Stimulated activated CD8-positive, alpha-beta memory T cell treated with anti-CD3 and anti-CD28 coated beads, Interleukin-12 subunit alpha, Interleukin-12 subunit beta, amount 100 ng/mL, for 4 hours (primary cell): ENCODE results near the gene SBNO2.
"Not testable (repeated sequence)": the region's sequence is repeated elsewhere in the genome, so short reads cannot be mapped to it uniquely, and the experiment has no call there.

Source experiments
- DNase-seq: peaks from one replicate; pipeline ENCODE4 v3.0.0-alpha.2; 2020; ENCODE audit warnings: low read depth

The SBNO2 gene

GRCh38 chr19:1136201-1136600, 37.9 kb downstream of the SBNO2 start:
- no peak for DNase-seq

DNA sequence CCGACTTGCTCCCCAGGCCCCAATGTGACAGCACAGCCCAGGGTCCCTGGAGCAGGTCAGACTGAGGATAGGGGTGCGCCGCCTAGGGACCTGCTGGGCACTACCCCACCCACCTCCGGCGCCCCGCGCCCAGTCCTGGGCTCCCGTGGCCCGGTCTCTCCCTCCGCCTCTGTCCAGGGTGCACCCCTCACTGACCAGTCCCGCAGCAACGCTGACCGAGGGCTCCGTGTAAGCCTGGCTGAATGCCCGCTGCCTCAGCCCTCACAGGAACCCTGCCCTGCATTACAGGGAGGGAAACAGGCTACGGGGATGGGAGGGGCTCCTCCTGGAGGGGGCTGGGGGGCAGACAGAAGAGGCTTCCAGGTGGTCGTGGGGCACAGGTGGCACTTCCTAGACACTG, 38.6 kb downstream of the SBNO2 start:
- DNase-seq = no peak

DNA sequence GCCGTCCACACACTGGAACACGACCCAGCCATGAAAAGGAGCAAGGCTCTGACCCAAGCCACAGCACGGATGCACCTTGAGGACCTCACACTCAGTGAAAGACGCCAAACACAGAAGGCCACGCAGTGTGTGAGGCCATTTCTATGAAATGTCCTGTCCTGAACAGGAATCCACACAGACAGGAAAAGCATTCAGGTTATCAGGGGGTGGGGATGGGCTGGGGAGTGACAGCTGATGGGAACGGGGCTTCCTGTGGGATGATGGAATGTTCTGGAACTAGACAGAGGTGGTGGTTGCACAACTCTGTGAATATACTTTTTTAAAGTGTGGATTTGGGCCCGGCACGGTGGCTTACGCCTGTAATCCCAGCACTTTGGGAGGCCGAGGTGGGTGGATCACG, 39.6 kb downstream of the SBNO2 start:
- no peak for DNase-seq

- peak; percentile 69 for DNase-seq
These were observed 40.6 kb downstream of the SBNO2 start for GRCh38 chr19:1133471-1133929.

GRCh38 chr19:1132552-1133383, 41.3 kb downstream of the SBNO2 start:
- peak; percentile 27 for DNase-seq

GRCh38 chr19:1131718-1132551, 42.1 kb downstream of the SBNO2 start:
- DNase-seq = peak; percentile 86

DNA sequence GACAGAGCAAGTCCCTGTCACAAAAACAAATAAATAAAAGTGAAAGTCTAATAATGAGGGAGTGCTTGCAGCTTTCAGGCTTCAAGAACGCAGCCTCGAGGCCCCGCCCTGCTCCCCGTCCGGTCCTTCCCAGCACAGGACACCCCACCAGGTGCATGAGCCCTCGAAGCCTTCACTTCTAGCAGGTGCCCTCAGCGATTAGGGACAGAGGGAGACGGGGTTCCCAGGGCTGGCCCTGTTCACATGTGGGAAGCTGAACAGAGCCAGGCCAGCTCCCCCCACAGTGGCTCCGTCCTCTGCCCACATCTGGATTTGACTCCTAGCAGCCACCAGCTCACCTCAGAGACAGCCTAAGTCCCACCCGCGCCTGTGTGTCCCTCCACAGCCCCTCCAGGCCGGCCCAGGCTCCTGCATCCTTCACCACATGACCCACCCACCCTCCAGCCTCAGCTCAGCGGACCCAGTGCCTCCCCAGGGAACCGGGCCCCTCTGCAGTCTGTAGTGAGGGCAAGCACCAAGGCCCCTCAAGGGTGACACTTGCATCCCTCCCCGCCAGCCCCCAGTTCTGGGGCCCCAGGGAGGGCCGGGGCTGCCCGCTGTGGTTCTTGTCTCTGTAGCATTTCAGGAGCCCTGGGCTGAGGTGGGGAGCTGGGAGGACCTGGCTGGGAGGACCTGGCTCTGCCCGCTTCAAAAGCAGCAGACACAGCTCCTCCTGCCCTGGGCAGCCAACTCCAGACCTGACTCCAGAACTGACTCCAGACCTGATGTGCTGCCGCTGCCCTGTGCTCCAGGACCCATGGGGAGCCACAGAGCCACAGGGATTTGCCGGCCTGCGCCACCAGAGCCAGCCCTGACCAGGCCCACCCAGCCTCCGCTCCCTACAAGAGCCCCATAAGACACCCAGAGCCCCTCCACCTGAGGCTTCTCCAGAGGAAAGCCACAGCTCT, 43.0 kb downstream of the SBNO2 start:
- no peak for DNase-seq

DNA sequence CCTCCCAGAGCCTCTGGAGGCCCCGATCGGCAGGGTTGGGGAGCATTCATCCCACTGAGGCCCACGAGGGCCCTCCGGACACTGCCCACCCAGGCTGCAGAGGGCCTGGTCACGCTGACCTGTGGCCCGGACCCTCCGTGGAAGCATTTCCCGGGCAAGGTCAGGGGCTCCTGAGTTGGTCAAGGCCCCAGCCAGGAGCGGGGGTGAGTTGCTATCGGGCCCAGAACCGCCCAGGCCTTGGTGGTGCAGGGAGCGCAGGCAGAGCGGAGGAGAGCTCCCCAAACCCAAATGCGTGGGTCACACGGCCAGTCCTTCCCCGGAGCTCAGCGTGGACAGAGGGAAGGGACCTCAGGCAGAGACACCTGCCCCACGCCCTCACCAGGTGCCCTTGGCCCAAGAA, 44.5 kb downstream of the SBNO2 start:
- no peak for DNase-seq

- not testable (repeated sequence) for DNase-seq
These were observed 45.0 kb downstream of the SBNO2 start for GRCh38 chr19:1129084-1129483.

- no peak for DNase-seq
These were observed 46.0 kb downstream of the SBNO2 start for GRCh38 chr19:1128106-1128505.

- DNase-seq = no peak
These were observed 46.9 kb downstream of the SBNO2 start for GRCh38 chr19:1126984-1127760.

DNA sequence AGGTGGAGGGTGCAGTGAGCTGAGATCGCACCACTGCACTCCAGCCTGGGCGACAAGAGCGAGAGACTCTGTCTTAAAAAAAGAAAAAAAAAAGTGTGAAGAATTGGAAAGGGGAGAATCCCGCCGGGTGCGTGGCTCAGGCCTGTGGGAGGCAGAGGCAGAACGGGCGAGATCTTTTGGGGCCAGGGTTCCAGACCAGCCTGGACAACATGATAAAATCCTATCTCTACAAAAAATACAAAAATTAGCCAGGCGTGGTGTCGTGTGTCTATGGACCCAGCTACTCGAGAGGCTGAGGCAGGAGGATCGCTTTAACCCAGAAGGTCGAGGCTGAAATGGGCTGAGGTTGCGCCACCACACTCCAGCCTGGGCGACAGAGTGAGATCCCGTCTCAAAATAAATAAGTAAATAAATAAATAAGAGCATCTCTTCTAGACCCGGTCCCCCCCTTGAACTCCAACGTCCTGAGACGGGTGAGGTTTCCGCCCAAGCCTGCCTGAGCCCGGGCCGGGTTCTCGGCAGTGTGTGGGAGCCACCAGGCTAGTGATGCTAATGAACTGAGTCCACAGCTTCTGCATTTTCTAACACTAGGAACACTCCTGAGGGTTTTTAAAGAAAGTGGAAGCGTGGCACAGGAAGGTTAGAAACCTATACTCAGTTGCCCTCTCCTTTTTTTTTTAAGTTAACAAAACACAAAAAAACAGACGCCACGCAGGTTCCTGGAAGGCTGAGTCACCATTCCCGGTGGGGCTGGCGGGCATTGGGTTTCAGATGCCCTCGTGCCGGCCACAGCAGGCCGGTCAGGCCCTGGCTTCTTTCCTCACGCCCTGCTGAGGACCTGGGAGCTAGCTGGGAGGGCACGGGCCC, 48.2 kb downstream of the SBNO2 start:
- no peak for DNase-seq

DNA sequence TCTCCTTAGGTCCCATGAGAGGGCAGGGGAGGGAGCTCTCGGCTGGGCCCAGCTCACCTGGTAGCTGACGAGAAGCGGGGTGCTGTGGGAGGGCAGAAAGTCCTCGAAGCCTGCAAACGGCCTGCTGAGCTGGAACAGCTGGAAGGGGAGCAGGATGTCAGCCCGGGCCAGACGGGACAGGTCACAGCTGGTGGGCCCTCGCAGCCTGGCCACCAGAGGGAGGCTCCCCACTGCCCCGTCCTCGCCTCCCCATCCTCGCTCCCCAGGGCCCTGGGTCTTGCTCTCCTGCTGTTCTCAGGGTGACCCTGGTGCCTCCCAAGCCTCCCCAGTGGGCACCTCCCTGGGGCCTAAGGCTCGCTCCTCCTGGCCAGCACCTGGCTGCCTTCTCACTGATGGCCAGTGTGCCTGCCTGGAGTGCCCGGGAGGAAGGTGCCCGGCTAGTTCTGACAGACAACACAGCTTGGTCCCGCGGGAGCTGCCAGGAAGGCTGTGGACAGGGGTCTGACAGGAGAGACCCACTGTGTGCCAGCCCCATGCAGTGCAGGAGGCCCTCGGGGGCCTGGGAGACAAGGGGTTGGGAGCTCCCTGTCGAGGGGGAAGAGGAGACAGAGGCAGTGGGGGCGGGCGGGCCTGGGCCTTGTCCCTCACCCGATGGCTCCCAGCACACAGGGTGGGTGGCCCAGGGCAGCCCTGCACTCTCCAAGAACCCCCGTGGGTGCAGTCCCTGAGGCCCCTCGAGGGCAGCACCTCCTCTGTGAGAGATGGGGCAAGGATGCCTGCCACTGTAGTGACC, 50.0 kb downstream of the SBNO2 start:
- no peak for DNase-seq

GRCh38 chr19:1123381-1123780, 50.7 kb downstream of the SBNO2 start:
- no peak for DNase-seq

DNA sequence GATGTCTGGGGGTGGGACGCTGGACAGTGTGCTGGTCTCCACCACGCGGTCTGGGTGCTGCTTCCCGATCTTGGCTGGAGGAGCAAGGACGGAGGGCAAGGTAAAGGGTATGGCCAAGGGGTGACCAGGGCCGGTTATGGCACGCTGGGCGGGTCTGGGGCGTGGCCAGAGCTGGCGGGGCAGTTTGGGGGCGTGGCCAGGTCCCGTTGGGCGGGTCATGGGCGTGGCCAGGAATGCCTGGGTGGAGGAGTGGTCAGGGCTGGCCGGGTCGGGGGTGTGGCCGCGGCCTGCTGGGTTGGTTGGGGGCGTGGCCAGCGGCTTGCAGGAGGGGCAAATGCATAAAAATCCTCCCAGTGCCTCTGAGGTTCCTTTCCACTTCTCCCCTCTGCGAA, 51.1 kb downstream of the SBNO2 start:
- no peak for DNase-seq

DNA sequence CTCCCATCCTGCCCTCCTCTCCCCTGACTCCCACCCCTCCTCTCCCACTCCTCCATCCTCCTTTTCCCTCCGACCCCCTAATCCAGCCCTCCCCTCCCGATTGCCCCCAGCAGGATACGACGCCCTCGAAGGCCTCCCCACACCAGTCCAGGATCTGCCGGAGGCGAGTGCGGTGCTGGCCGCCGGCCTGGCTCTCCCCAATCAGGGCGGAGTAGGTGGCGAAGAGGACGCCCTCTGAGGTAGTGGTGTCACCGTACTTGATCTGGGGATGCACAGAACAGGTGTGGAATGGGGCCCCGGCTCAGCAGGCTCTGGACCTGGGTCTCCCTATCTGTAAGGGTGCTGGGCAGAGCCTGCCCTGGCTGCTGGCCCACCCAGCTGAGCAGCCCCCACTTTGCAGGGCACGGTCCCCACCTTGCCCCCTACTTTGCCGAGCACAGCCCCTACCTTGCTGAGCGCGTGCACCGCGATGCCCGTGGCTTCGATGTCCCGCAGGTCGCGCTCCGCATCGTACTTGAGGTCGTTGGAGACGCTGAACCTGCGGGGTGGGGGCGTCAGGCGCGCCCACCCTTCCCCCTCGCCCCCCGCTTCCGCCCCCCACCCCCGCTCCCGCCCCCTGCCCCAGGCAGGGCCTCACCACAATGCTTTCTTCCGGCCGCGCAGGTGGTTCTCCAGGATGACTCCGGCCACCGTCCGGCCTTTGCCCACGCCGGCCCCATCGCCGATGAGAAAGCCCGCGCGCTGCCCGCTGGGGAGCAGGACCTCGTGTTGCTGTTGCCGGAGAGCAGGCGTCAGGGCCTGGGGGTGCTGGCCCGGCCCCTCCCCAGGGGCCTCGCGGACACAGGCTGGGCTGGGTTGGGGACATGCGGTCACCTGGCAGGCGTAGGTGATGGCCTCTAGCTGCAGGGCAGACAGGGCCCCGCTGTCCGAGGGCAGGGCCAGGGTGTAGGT, 51.8 kb downstream of the SBNO2 start:
- no peak for DNase-seq

GRCh38 chr19:1121395-1121794, 52.7 kb downstream of the SBNO2 start:
- DNase-seq = no peak
